HL-60/S4 treated with phorbol 12-myristate 13-acetate at 8.2 ng/mL for 4 days and 3 days (cell line): ENCODE measurements around the gene MVK.

Experiments
- in situ Hi-C: fragments of 300-500 bp; cut with MboI; formaldehyde crosslinking; loops from 2 replicates; pipeline ENCODE4 v1.15.0; 2022; ENCODE audit warnings: low sequenced_read_pairs

MVK gene

GRCh38 chr12:109626378-109627115, 53.0 kb downstream of the MVK start:
- in situ Hi-C loops, result no loop called here

- in situ Hi-C loops, result no loop called here
Measured at GRCh38 chr12:109627633-109628032, 54.0 kb downstream of the MVK start.

- in situ Hi-C loops, result no loop called here
Measured at GRCh38 chr12:109630107-109630506, 56.5 kb downstream of the MVK start.

- in situ Hi-C loops, result no loop called here
Measured at GRCh38 chr12:109630815-109631214, 57.2 kb downstream of the MVK start.

- in situ Hi-C loops, result no loop called here
Measured at GRCh38 chr12:109631302-109631701, 57.7 kb downstream of the MVK start.

- in situ Hi-C loops, result no loop called here
Measured at GRCh38 chr12:109631751-109632150, 58.2 kb downstream of the MVK start.

GRCh38 chr12:109632342-109632741, 58.7 kb downstream of the MVK start:
- in situ Hi-C loops, result no loop called here

GRCh38 chr12:109635717-109636116, 62.1 kb downstream of the MVK start:
- in situ Hi-C loops, result no loop called here

GRCh38 chr12:109637348-109637747, 63.8 kb downstream of the MVK start:
- in situ Hi-C loops, result no loop called here

- in situ Hi-C loops, result no loop called here
Measured at GRCh38 chr12:109637996-109638395, 64.4 kb downstream of the MVK start.

- in situ Hi-C loops, result no loop called here
Measured at GRCh38 chr12:109638735-109639134, 65.1 kb downstream of the MVK start.

GRCh38 chr12:109639151-109639872, 65.7 kb downstream of the MVK start:
- in situ Hi-C loops, result no loop called here

- in situ Hi-C loops, result no loop called here
Measured at GRCh38 chr12:109640961-109641360, 67.4 kb downstream of the MVK start.

- in situ Hi-C loops, result no loop called here
Measured at GRCh38 chr12:109641422-109641821, 67.8 kb downstream of the MVK start.

- in situ Hi-C loops, result no loop called here
Measured at GRCh38 chr12:109642506-109643132, 69.0 kb downstream of the MVK start.

- in situ Hi-C loops, result no loop called here
Measured at GRCh38 chr12:109645194-109645593, 71.6 kb downstream of the MVK start.

- in situ Hi-C loops, result no loop called here
Measured at GRCh38 chr12:109645708-109646107, 72.1 kb downstream of the MVK start.
